GM19372 (cell line): ENCODE data around the gene CTTN.
"Not testable (repeated sequence)": the region's sequence is repeated elsewhere in the genome, so short reads cannot be mapped to it uniquely, and the experiment has no call there.

Experiments used
- ATAC-seq: cut with Tn5 transposase; IDR thresholded peaks from one replicate; pipeline ENCODE4 v1.9.1; 2021; ENCODE audit warnings: mild to moderate bottlenecking, low read depth, moderate library complexity; ENCODE audit not compliant: unreplicated experiment

The CTTN gene

DNA sequence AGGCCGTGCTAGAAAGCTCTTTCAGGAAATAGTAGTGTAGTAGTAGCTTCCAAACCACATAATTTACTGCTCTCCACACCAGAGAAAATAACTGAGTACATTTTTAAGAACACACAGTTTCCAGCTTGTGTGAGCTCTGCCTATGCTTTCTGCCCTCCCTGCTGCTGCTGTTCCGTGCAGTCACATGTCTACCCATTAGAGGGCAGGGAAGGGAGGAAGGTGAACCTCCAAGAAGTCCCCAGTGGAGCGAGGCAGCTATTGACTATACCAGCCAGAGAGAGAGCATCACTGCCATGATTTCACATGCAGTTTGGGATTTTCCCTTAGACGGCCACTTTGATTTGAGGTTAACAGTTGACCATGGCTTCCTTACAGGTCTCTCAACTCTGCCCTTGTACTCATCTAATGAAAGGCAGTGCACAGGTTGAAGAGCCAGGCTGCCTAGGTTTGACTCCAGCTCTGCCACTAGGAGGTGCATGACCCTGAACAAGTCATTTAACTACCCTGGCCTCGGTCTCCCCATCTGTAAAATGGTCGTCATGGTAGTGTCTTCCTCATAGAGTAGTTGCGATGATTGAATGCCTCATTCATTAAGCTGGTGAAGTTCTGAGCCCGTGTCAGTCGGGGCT, 19.7 kb upstream of the CTTN start:
- ATAC-seq = no peak

- ATAC-seq = no peak
These were observed 17.0 kb upstream of the CTTN start for GRCh38 chr11:70381350-70381749.

- no peak for ATAC-seq
These were observed 16.2 kb upstream of the CTTN start for GRCh38 chr11:70381872-70382861.

DNA sequence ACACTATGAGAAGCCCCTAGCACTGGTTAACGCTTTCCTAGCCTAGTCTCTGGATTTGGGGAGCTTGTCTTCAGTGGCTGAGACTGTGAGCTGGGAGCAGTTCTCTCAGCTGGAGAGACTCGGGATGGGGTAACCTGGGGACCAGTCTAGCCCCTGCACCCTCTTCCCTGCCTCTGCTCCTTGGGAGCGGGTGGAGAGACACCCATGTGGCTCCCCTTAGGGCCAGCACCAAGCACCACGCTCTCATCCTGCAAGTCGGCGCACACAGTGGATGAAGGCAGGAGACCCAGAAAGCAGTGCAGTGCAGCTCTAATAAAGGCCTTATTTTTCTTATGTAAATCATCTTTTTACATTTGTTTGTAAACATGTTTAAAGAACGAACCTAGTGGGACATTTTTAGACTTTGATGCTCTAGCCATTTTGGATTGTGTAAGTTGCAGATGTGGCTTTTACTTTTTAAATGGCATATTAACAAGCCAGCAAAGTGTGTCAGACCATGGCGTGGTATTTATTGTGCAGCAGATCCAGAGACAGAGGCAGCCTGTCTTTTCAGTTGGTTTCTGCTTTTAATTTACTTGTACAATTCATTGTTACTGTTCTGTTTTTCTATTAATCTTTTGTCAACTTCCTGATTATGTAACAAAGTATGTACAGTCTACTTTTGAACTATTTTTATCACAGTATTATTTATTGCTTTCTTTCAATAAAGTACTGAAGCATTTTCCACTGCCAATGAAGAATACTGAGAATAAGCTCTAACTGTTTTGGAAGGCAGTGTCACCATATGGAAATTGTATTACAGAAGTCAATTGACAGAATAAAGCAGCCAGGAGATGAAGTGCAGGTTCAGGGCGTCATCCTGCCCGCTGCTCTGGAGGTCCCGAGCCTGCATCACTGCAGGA, 14.4 kb upstream of the CTTN start:
- no peak for ATAC-seq

- ATAC-seq = no peak
These were observed 13.7 kb upstream of the CTTN start for GRCh38 chr11:70384566-70385152.

- no peak for ATAC-seq
These were observed 10.8 kb upstream of the CTTN start for GRCh38 chr11:70387564-70387963.

GRCh38 chr11:70389201-70389600, 9.1 kb upstream of the CTTN start:
- ATAC-seq = no peak

- not testable (repeated sequence) for ATAC-seq
These were observed 7.4 kb upstream of the CTTN start for GRCh38 chr11:70390882-70391281.

GRCh38 chr11:70394211-70394950, 3.9 kb upstream of the CTTN start:
- ATAC-seq = no peak

- no peak for ATAC-seq
These were observed 870 bp upstream of the CTTN start for GRCh38 chr11:70397336-70397982.

DNA sequence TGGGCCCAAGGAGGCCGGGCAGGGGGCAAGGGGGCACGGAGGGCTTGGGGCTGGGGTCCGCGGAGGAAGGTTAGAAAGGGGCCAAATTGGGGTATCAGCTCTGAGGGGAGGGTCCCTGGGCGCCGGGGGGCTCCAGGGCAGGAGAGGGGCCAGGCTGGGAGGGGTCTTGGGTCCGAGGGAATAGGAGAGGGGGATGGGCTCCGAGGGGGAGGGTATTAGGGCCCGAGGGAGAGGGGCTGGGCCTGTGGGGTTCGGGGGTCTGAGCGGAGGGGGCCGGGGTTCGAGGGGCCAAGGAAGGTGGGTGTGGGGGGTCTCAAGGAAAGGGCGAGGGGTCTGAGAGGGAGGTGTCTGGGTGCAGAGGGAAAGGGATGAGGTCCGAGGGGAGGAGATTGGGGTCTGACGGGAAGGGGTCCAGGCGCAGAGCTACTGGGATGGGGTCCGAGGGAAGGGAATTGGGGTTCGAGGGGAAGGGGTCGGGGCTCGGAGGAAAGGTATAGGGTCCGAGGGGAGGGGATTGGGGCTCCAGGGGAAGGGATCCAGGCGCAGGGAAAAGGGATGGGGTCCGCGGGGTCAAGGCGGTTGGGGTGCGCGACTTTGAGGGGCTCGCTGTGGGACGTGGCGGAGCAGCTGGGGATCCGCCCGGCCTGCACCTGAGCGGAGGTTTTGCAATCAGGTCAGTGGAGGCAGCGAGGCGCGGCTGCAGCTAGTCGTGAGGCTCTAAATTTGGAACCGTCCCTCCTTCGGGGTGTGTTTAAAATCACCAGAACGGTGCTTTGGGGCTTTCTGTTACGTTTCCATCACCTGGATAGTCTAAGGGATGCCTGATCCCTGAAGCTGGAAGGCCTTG, 728 bp downstream of the CTTN start:
- no peak for ATAC-seq

DNA sequence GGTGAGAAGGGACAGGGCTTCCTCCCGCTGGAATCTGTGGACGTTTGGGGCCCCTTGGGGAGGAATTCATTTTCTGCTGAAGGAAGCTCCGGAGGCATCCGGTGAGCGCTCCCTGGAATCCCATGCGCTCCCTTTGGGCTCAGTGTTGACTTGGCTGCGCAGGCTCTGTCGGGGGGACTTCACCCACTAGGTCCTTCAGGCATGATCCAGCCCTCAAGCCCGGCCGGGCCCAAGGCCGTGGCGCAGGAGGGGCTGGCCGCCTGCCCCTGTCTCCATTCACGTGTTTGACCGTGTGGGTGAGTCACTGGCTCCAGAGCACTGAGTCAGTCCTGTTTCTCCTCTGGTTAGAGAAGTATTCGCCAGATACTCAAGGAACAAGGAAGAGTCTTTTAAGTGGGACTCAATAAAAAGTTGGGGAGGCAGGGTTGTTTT, 1.4 kb downstream of the CTTN start:
- no peak for ATAC-seq

GRCh38 chr11:70400643-70401042, 2.3 kb downstream of the CTTN start:
- no peak for ATAC-seq

DNA sequence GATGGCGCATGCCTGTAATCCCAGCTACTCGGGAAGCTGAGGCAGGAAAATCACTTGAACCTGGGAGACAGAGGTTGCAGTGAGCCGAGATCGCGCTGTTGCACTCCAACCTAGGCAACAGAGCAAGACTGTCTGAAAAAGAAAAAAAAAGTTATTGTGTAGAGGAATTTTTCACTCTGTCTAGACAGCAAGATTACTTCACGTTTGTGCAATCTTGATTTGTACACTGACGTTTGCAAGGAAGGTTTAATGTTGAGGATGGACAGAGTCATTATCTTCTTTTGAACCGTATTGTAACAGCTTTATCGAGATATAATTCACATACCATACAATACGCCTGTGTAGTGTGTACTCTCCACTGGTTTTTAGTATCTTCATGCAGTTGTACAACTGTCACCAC, 3.7 kb downstream of the CTTN start:
- ATAC-seq = no peak

DNA sequence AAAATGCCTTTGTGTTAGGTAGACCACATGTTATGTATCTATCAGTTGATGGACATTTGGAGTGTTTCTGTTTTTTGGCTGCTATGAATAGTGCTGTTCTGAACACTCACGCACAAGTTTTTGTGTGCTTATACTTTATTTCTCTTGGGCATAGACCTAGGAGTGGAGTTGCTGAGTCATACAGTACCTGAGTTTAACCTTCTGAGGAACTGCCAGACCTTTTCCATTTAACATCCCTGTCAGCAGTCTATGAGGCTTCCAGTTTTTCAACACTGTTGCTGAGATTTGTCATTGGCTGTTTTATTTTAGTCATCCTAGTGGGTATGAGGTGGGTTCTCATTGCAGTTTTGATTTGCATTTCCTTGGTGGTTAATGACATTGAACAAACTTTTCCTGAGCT, 4.4 kb downstream of the CTTN start:
- ATAC-seq = no peak

GRCh38 chr11:70404244-70404643, 5.9 kb downstream of the CTTN start:
- ATAC-seq = no peak

DNA sequence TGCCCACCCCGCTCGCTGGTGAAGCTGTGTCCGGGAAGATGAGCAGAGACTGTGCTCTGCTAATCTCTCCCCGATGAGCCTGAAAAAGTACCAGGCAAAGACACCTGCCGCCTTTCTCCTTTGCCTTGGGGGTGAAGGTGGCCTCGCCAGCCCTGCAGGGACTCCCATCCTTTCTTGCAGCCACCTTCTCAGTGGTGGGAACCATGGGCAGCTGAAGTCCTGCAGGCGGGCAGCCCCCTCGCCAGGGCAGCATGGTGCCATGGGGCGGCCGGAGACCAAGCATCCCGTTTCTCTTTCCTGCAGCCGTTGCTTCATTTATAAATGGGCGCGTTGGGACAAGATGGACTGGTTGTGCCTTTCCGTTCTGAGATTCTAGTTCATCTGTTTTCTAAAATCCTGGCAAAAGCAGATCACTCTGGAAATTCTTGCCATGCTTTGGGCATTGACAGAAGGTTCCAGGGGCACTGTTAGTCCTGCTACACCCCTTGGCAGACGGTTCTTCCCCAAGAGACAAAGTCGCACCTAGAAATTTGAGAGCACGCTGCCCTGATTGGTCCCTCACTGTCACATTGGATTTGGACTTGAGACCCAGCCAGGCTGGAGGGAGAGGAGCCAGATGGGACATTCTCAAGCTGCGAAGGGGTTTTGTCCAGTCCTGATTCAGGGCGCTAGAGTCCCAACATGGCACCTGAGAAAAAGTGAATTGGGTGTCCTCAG, 7.5 kb downstream of the CTTN start:
- no peak for ATAC-seq

DNA sequence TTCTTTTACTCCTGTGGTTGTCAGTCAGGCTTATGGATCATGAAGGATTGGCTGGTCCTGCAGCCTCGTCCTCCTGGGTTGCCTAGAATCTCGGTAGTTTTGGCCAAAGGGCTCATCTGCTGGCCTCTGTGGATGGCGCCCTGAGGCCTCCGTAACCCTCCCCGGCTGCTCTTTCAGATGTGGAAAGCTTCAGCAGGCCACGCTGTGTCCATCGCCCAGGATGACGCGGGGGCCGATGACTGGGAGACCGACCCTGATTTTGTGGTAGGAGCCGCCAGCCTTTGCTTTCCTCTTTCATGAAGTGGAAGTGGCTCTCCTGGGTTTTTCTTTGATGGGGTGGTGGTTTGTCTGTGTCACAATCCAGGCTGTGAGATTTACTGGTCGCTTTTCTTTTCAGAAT, 8.8 kb downstream of the CTTN start:
- ATAC-seq = no peak
